Esophagus muscularis mucosa (tissue), 4 donors: ENCODE results near the gene PELI2. TPM values are rescaled to one million over a fixed set of nuclear protein-coding genes. Genes with fewer than 3 reads are reported as not detected.

Experiments
- DNase-seq: peaks from one replicate; pipeline ENCODE4 v3.0.0-alpha.2; 2017; ENCODE audit errors: extremely low spot score
- H3K27ac ChIP-seq, 4 donors: fragments of 200-600 bp; sonication (generic); replicated peaks in 1 of 4; 1 replicate in 3 of 4; 2 replicates in 1 of 4; pipeline ENCODE4 v1.5.1; 2016 to 2019; ENCODE audit warnings: mild to moderate bottlenecking in 1 of 4
- H3K27me3 ChIP-seq, 4 donors: fragments of 200-600 bp; sonication (generic); one replicate each; pipeline versions ENCODE4 v1.5.1 to v1.6.0; 2016 to 2019
- H3K36me3 ChIP-seq, 4 donors: fragments of 200-600 bp; sonication (generic); one replicate each; pipeline ENCODE4 v1.5.1; 2016 to 2019
- H3K4me1 ChIP-seq, 4 donors: fragments of 200-600 bp; sonication (generic); one replicate each; pipeline ENCODE4 v1.5.1; 2016 to 2019
- H3K4me3 ChIP-seq, 4 donors: fragments of 200-600 bp; sonication (generic); 1 replicate in 2 of 4; 2 replicates in 2 of 4; pipeline ENCODE4 v1.5.1; 2016 to 2019; ENCODE audit warnings: mild to moderate bottlenecking in 4 of 4, moderate library complexity in 1 of 4
- H3K9me3 ChIP-seq, 4 donors: fragments of 200-600 bp; sonication (generic); 1 replicate in 3 of 4; 2 replicates in 1 of 4; pipeline ENCODE4 v1.5.1; 2016 to 2019
- CTCF ChIP-seq, 3 experiments: fragments of 200-600 bp in 2 of 3; fragments of 450-650 bp in 1 of 3; sonication (generic) in 2 of 3; IDR thresholded peaks; one replicate each; pipeline ENCODE4 v1.5.1; 2017 to 2019; ENCODE audit warnings: antibody characterized with exemption in 3 of 3, mild to moderate bottlenecking in 2 of 3, moderate library complexity in 1 of 3
- EP300 ChIP-seq: sonication (generic); formaldehyde crosslinking; IDR thresholded peaks from one replicate; pipeline ENCODE4 v1.6.1; 2017; ENCODE audit warnings: antibody characterized with exemption
- POLR2A ChIP-seq: fragments of 450-650 bp; IDR thresholded peaks from one replicate; pipeline ENCODE4 v1.6.1; 2017; ENCODE audit warnings: antibody characterized with exemption, moderate library complexity, mild to moderate bottlenecking, low read depth
- POLR2AphosphoS5 ChIP-seq, 2 donors: sonication (generic); formaldehyde crosslinking; IDR thresholded peaks; one replicate each; pipeline ENCODE4 v1.6.1; 2017; ENCODE audit warnings: antibody characterized with exemption in 2 of 2
- WGBS: methylation state at CpG from one replicate; pipeline ENCODE4 v1.1.5; 2018; 5-methylcytosine and 5-hydroxymethylcytosine counted together
- intact Hi-C: fragments of 100-400 bp; cut with DNase I; formaldehyde crosslinking; loops from one replicate; pipeline ENCODE4 v1.15.1; 2023
- total RNA-seq, 4 donors: library from RNA; depleted of rRNA; stranded (reverse); fragments of >200 nt; gene quantifications; one replicate each; pipeline versions ENCODE4 v1.1.0 to v1.2.1, GENCODE V29; 2016

The PELI2 gene
- total RNA-seq, 4 donors from 2014 or later: 10.6 to 16.3 (median 14.1) TPM

- WGBS: 81% methylated on average over 5 of the region's 5 CpGs
- intact Hi-C loops: no loop called here
- no peak for DNase-seq
These were observed 153.8 kb downstream of the PELI2 start for GRCh38 chr14:56271970-56272369.

GRCh38 chr14:56273155-56273554 is 154.9 kb downstream of the PELI2 start:
- intact Hi-C loops: no loop called here
- Histone ChIP-seq H3K27ac (no peak overlapping the region), H3K9me3 (no peaks in the 10 kb centered on the region), H3K4me3 (no peak overlapping the region), H3K4me1 (peaks cover 0 to 9% (median 2%) of the 10 kb centered on the region in 4 donors), H3K27me3 (no peaks in the 10 kb centered on the region), H3K36me3 (no peaks in the 10 kb centered on the region)
- TF ChIP-seq EP300 (no peak), POLR2A (no peak), CTCF (IDR thresholded peaks at IDR 0.05) (no peak), POLR2AphosphoS5 (IDR thresholded peaks at IDR 0.05) (no peak)
- DNase-seq: no peak
- 64% methylated on average over 3 of the region's 3 CpGs for WGBS

More at GRCh38 chr14:56271970-56272369, 153.8 kb downstream of the PELI2 start:
- Histone ChIP-seq H3K4me3 (no peak overlapping the region), H3K36me3 (no peaks in the 10 kb centered on the region), H3K27me3 (no peaks in the 10 kb centered on the region), H3K9me3 (no peaks in the 10 kb centered on the region), H3K4me1 (peaks cover 0 to 9% (median 2%) of the 10 kb centered on the region in 4 donors), H3K27ac (no peak overlapping the region)
- TF ChIP-seq CTCF (IDR thresholded peaks at IDR 0.05): no peak
- no peak for TF ChIP-seq POLR2AphosphoS5 (IDR thresholded peaks at IDR 0.05)
- TF ChIP-seq POLR2A: no peak
- TF ChIP-seq EP300: no peak

GRCh38 chr14:56273951-56274350 is 155.7 kb downstream of the PELI2 start:
- 69% methylated on average over 4 of the region's 6 CpGs for WGBS
- intact Hi-C loops: no loop called here
- Histone ChIP-seq H3K27me3 (no peaks in the 10 kb centered on the region), H3K27ac (no peak overlapping the region), H3K9me3 (no peaks in the 10 kb centered on the region), H3K4me1 (peaks cover 0 to 9% (median 2%) of the 10 kb centered on the region in 4 donors), H3K36me3 (no peaks in the 10 kb centered on the region), H3K4me3 (no peak overlapping the region)
- DNase-seq: no peak
- no peak for TF ChIP-seq EP300
- no peak for TF ChIP-seq POLR2AphosphoS5 (IDR thresholded peaks at IDR 0.05)
- no peak for TF ChIP-seq CTCF (IDR thresholded peaks at IDR 0.05)
- TF ChIP-seq POLR2A: no peak

- no peak overlapping the region for H3K4me3 ChIP-seq
- no peak for DNase-seq
- H3K4me1 ChIP-seq: peaks cover 0 to 9% (median 2%) of the 10 kb centered on the region in 4 donors
- no peaks in the 10 kb centered on the region for H3K36me3 ChIP-seq
- H3K27me3 ChIP-seq: no peaks in the 10 kb centered on the region
- intact Hi-C loops: no loop called here
- TF ChIP-seq POLR2AphosphoS5 (IDR thresholded peaks at IDR 0.05): no peak
- TF ChIP-seq CTCF (IDR thresholded peaks at IDR 0.05): no peak
- no peak overlapping the region for H3K27ac ChIP-seq
- 33% methylated on average over 1 of the region's 1 CpG for WGBS
- H3K9me3 ChIP-seq: no peaks in the 10 kb centered on the region
These were observed 156.3 kb downstream of the PELI2 start for GRCh38 chr14:56274556-56274955.

GRCh38 chr14:56276108-56276507 is 157.9 kb downstream of the PELI2 start:
- Histone ChIP-seq H3K4me1 (peaks cover 0 to 9% (median 2%) of the 10 kb centered on the region in 4 donors), H3K4me3 (no peak overlapping the region), H3K36me3 (no peaks in the 10 kb centered on the region), H3K27ac (no peak overlapping the region), H3K9me3 (no peaks in the 10 kb centered on the region), H3K27me3 (no peaks in the 10 kb centered on the region)
- no peak for DNase-seq
- 86% methylated on average over 5 of the region's 5 CpGs for WGBS
- TF ChIP-seq POLR2A: no peak
- no peak for TF ChIP-seq POLR2AphosphoS5 (IDR thresholded peaks at IDR 0.05)
- no peak for TF ChIP-seq EP300
- TF ChIP-seq CTCF (IDR thresholded peaks at IDR 0.05): no peak
- intact Hi-C loops: no loop called here
